K562 (cell line): ENCODE results near the gene ZNF593OS. TPM values are rescaled to one million over a fixed set of nuclear protein-coding genes. Genes with fewer than 3 reads are reported as not detected.
A peak's percentile ranks its signal among the peaks of the same experiment; 100 is the strongest.

Experiments
- AFF4 ChIP-seq: sonication (generic); formaldehyde crosslinking; IDR thresholded peaks from 2 replicates; pipeline ENCODE4 v1.8.0; 2023; ENCODE audit warnings: mild to moderate bottlenecking, missing genetic modification reagents
- CAMTA2 ChIP-seq: fragments of 250-450 bp; sonication (Bioruptor Pico); conservative IDR thresholded peaks from 2 replicates; pipeline ENCODE4 v1.5.1; 2022
- CBX1 ChIP-seq: sonication (generic); IDR thresholded peaks from 2 replicates; pipeline ENCODE4 v1.6.1; 2016; ENCODE audit warnings: antibody characterized with exemption, low read depth, mild to moderate bottlenecking
- CEBPG ChIP-seq, 3 experiments: fragments of 200-800 bp in 1 of 3; sonication (Bioruptor generic) in 1 of 3; sonication (generic) in 1 of 3; formaldehyde crosslinking in 1 of 3; IDR thresholded peaks in 2 of 3; conservative IDR thresholded peaks in 1 of 3; 2 replicates each; pipeline versions ENCODE4 v1.6.1 to v1.8.0; 2016 to 2022; ENCODE audit warnings: missing compliant biosample characterization in 2 of 3, missing genetic modification characterization in 2 of 3, mild to moderate bottlenecking in 1 of 3, missing genetic modification reagents in 1 of 3
- E2F1 ChIP-seq: sonication (generic); formaldehyde crosslinking; IDR thresholded peaks from 2 replicates; pipeline ENCODE4 v1.8.1; 2023; ENCODE audit warnings: mild to moderate bottlenecking, missing genetic modification reagents, moderate library complexity
- HMG20B ChIP-seq: fragments of 250-450 bp; sonication (Bioruptor Pico); IDR thresholded peaks from 2 replicates; pipeline ENCODE4 v1.5.0; 2021; ENCODE audit warnings: mild to moderate bottlenecking
- MAFK ChIP-seq: IDR thresholded peaks from 2 replicates; pipeline ENCODE4 v1.6.1; 2011; ENCODE audit warnings: low read length, improper control_type of control experiment
- MEF2A ChIP-seq: IDR thresholded peaks from 2 replicates; pipeline ENCODE4 v1.6.1; 2011; ENCODE audit warnings: low read depth, mild to moderate bottlenecking, low read length, moderate library complexity; ENCODE audit not compliant: control insufficient read depth
- MEIS2 ChIP-seq: fragments of 450-650 bp; IDR thresholded peaks from 2 replicates; pipeline ENCODE4 v1.6.1; 2014; ENCODE audit warnings: mild to moderate bottlenecking; ENCODE audit not compliant: partially characterized antibody
- PRMT5 ChIP-seq: sonication (generic); formaldehyde crosslinking; IDR thresholded peaks from 2 replicates; pipeline ENCODE4 v1.5.0; 2020; ENCODE audit warnings: missing genetic modification reagents
- SPI1 ChIP-seq: IDR thresholded peaks from 2 replicates; pipeline ENCODE4 v1.6.1; 2011; ENCODE audit warnings: low read depth, low read length, control low read depth, borderline replicate concordance
- STAT5B ChIP-seq: fragments of 250-450 bp; sonication (Bioruptor Pico); IDR thresholded peaks from 2 replicates; pipeline ENCODE4 v1.8.0; 2021; ENCODE audit warnings: mild to moderate bottlenecking, inconsistent platforms
- TEAD2 ChIP-seq: fragments of 450-650 bp; IDR thresholded peaks from 2 replicates; pipeline ENCODE4 v1.6.1; 2016; ENCODE audit warnings: missing genetic modification characterization, control low read depth, missing compliant biosample characterization
- TSHZ1 ChIP-seq: fragments of 250-450 bp; sonication (Bioruptor Pico); IDR thresholded peaks from 2 replicates; pipeline ENCODE4 v1.4.0; 2020; ENCODE audit warnings: mild to moderate bottlenecking, moderate library complexity
- U2AF2 ChIP-seq: fragments of 200-400 bp; formaldehyde crosslinking; optimal IDR thresholded peaks from 2 replicates; pipeline ENCODE3; 2017; ENCODE audit warnings: low read depth, mild to moderate bottlenecking, low read length
- ZNF280B ChIP-seq: fragments of 250-450 bp; sonication (Bioruptor Pico); IDR thresholded peaks from 2 replicates; pipeline ENCODE4 v1.5.1; 2021; ENCODE audit warnings: mild to moderate bottlenecking
- ZNF444 ChIP-seq: fragments of 250-450 bp; sonication (Bioruptor Pico); IDR thresholded peaks from 2 replicates; pipeline ENCODE4 v1.4.0; 2020; ENCODE audit warnings: mild to moderate bottlenecking, moderate library complexity
- polyA plus RNA-seq, 8 experiments: library from polyadenylated mRNA; depleted of rRNA in 4 of 8; stranded (reverse) in 5 of 8; unstranded in 3 of 8; fragments of >200 nt; fragmentation: Nextera tagmentation in 2 of 8; fragmentation: Illumina TruSeq in 1 of 8; extraction: Ambion mirVana in 2 of 8; extraction: Trizol in 1 of 8; gene quantifications; 2 replicates each; pipeline versions ENCODE4 v1.2.1 to v1.2.3, GENCODE V29; 2011 to 2014; ENCODE audit warnings: inconsistent platforms in 1 of 8, missing spikeins in 1 of 8
- total RNA-seq, 7 experiments: library from RNA; depleted of rRNA in 6 of 7; stranded (reverse); fragments of >200 nt in 6 of 7; fragmentation: Illumina TruSeq in 2 of 7; extraction: Trizol in 2 of 7; gene quantifications; 2 replicates each; pipeline versions ENCODE4 v1.2.1 to v1.2.3, GENCODE V29; 2011 to 2021; ENCODE audit warnings: low replicate concordance in 1 of 7

ZNF593OS gene
- total and polyA plus RNA-seq, 9 of the 15 experiments (the other 6 are each of a cell fraction or from before 2014, with no cell fraction given): 0.24 to 0.27 TPM; not detected in 7

- TF ChIP-seq TSHZ1 (CRISPR knock-in tag): no peak
- TF ChIP-seq ZNF444: no peak
- TF ChIP-seq MEIS2: no peak
- no peak for TF ChIP-seq PRMT5 (CRISPR knock-in tag)
- TF ChIP-seq TEAD2 (tag): no peak
- TF ChIP-seq SPI1: no peak
- no peak for TF ChIP-seq STAT5B (CRISPR knock-in tag)
- no peak for TF ChIP-seq U2AF2
- 0 out of 2 replicates have a peak, but pooled peaks have one; percentile 70 for TF ChIP-seq CBX1
- TF ChIP-seq MEF2A: no peak
- no peak for TF ChIP-seq HMG20B (CRISPR knock-in tag)
- no peak for TF ChIP-seq E2F1 (CRISPR knock-in tag)
- TF ChIP-seq MAFK: no peak
- no peak for TF ChIP-seq CEBPG (CRISPR knock-in tag; IDR thresholded peaks at IDR 0.05)
- no peak for TF ChIP-seq CEBPG (tag; conservative IDR thresholded peaks at IDR 0.05 in 1 of 2, IDR thresholded peaks at IDR 0.05 in 1 of 2)
- 0 out of 2 replicates have a peak, but pooled peaks have one; percentile 66 for TF ChIP-seq AFF4 (CRISPR knock-in tag)
- TF ChIP-seq CAMTA2: 0 out of 2 replicates have a peak, but pooled peaks have one; percentile 67
- TF ChIP-seq ZNF280B (CRISPR knock-in tag): no peak
Observed at GRCh38 chr1:26164036-26164860, 7.4 kb downstream of the ZNF593OS start (continued).
